NB4 (cell line): ENCODE data around the gene DUOX1.

ENCODE experiments used
- CTCF ChIP-seq: IDR thresholded peaks from one replicate; pipeline ENCODE4 v1.5.1; 2012; ENCODE audit warnings: low read depth, low read length
- POLR2A ChIP-seq: IDR thresholded peaks from 2 replicates; pipeline ENCODE4 v1.6.1; 2011; ENCODE audit warnings: mild to moderate bottlenecking; ENCODE audit not compliant: insufficient read length; ENCODE audit errors: extremely low read depth

- peak; percentile 18 for TF ChIP-seq CTCF
- TF ChIP-seq POLR2A = no peak
These were observed 19.5 kb upstream of the DUOX1 start for GRCh38 chr15:45110256-45110820.
